HG03097 (cell line): ENCODE measurements around the gene JOSD2.

Experiments
- ATAC-seq: cut with Tn5 transposase; IDR thresholded peaks from one replicate; pipeline ENCODE4 v1.9.1; 2021; ENCODE audit not compliant: unreplicated experiment, low FRiP score

The JOSD2 gene

DNA sequence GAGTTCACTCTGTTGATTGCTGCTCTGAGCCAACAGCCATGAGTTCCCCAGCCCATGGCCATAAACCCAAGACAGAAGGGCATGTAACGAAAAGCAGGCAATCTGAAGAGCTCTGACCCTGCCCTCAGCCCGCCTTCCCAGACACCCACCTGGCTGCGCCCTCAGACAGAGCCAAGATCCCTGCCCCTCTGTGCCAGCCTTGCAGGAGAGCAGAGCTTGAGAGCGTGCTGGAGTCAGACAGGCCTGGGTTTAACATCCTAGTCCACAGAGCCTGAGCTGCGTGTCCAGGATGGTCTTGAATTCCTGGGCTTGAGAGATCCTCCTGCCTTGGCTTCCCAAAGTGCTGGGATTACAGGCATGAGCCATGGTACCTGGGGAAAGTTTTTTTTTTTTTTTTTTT, 53.7 kb downstream of the JOSD2 start:
- no peak for ATAC-seq
